Measurements from ENCODE around the gene FER.

DNA sequence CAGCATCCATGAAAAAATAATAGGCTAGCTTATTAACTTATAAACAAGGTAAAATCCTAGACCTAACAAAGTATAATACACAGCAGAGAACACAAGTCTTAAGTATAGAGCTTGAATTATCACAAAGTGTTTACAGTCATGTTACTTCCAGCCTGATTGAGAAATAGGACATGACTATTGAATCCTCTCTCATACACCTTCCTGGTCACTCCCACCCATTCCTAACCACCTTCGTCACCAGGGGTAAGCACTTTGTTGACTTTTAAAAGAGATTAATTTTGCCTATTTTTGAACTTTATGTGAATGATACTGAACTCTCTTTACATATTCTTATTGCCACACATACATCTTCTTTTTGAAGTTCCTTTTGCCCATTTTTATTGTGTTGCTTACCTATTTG lies 336.2 kb downstream of the FER start:
- TF ChIP-seq, protein P1, sequence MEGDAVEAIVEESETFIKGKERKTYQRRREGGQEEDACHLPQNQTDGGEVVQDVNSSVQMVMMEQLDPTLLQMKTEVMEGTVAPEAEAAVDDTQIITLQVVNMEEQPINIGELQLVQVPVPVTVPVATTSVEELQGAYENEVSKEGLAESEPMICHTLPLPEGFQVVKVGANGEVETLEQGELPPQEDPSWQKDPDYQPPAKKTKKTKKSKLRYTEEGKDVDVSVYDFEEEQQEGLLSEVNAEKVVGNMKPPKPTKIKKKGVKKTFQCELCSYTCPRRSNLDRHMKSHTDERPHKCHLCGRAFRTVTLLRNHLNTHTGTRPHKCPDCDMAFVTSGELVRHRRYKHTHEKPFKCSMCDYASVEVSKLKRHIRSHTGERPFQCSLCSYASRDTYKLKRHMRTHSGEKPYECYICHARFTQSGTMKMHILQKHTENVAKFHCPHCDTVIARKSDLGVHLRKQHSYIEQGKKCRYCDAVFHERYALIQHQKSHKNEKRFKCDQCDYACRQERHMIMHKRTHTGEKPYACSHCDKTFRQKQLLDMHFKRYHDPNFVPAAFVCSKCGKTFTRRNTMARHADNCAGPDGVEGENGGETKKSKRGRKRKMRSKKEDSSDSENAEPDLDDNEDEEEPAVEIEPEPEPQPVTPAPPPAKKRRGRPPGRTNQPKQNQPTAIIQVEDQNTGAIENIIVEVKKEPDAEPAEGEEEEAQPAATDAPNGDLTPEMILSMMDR (IDR thresholded peaks at IDR 0.05; ENCODE audit: insufficient read depth, low read length, poor library complexity, severe bottlenecking) = no peak
- TF ChIP-seq EZH2phosphoT487 (conservative IDR thresholded peaks at IDR 0.05; ENCODE audit: low read length) = no peak

Data from SU-DHL-6 (cell line).